ENCODE data around the gene DDIT3.

DDIT3 gene

GRCh38 chr12:57470286-57470969, 49.9 kb downstream of the DDIT3 start:
- ChIA-PET CTCF (interaction anchor here (1.7 to 4.2 kb wide), 2 partner anchors 11 to 15 kb away, joined by 8 to 20 read pairs; partner anchors contain the start of genes GLI1 and INHBE), POLR2A (no interaction called here)
- no peak for DNase-seq (ENCODE audit: extremely low spot score)
- TF ChIP-seq, protein P1, sequence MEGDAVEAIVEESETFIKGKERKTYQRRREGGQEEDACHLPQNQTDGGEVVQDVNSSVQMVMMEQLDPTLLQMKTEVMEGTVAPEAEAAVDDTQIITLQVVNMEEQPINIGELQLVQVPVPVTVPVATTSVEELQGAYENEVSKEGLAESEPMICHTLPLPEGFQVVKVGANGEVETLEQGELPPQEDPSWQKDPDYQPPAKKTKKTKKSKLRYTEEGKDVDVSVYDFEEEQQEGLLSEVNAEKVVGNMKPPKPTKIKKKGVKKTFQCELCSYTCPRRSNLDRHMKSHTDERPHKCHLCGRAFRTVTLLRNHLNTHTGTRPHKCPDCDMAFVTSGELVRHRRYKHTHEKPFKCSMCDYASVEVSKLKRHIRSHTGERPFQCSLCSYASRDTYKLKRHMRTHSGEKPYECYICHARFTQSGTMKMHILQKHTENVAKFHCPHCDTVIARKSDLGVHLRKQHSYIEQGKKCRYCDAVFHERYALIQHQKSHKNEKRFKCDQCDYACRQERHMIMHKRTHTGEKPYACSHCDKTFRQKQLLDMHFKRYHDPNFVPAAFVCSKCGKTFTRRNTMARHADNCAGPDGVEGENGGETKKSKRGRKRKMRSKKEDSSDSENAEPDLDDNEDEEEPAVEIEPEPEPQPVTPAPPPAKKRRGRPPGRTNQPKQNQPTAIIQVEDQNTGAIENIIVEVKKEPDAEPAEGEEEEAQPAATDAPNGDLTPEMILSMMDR (IDR thresholded peaks at IDR 0.05; ENCODE audit: control extremely low read depth, extremely low read depth, low read depth, missing control alignments), result no peak

GRCh38 chr12:57469296-57470164, 50.8 kb downstream of the DDIT3 start:
- DNase-seq (ENCODE audit: extremely low spot score), result no peak
- CTCF ChIA-PET, result interaction anchor here (1.7 to 4.2 kb wide), 2 partner anchors 10 to 14 kb away, joined by 8 to 20 read pairs; partner anchors contain the start of genes GLI1 and INHBE
- TF ChIP-seq, protein P1 (IDR thresholded peaks at IDR 0.05; ENCODE audit: control extremely low read depth, extremely low read depth, low read depth, missing control alignments), result no peak
- POLR2A ChIA-PET, result interaction anchor here (0.6 kb wide), 1 partner anchor 36 kb away, joined by 3 read pairs; no protein-coding TSS in a partner anchor

DNA sequence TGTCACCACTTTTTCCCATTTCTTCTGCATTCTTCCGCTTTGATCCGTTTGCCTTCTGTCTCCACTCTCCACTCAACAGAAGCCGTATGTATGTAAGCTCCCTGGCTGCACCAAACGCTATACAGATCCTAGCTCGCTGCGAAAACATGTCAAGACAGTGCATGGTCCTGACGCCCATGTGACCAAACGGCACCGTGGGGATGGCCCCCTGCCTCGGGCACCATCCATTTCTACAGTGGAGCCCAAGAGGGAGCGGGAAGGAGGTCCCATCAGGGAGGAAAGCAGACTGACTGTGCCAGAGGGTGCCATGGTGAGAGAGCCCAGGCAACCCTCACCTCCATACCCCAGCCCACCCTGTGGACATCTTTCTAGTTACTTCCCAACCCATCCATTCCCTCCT, 52.4 kb downstream of the DDIT3 start:
- ChIA-PET CTCF (interaction anchor here (1.5 kb wide), 1 partner anchor 9 kb away, joined by 5 read pairs; no protein-coding TSS in a partner anchor), POLR2A (no interaction called here)
- DNase-seq (ENCODE audit: extremely low spot score), result no peak
- TF ChIP-seq, protein P1 (IDR thresholded peaks at IDR 0.05; ENCODE audit: control extremely low read depth, extremely low read depth, low read depth, missing control alignments), result no peak

GRCh38 chr12:57467212-57467874, 53.0 kb downstream of the DDIT3 start:
- DNase-seq (ENCODE audit: extremely low spot score), result no peak
- ChIA-PET POLR2A (no interaction called here), CTCF (interaction anchor here (1.5 to 9.5 kb wide), 2 partner anchors 9 to 11 kb away, joined by 5 to 171 read pairs; partner anchors contain the start of gene ARHGAP9)
- TF ChIP-seq, protein P1 (IDR thresholded peaks at IDR 0.05; ENCODE audit: control extremely low read depth, extremely low read depth, low read depth, missing control alignments), result no peak

Measured in GM10248 (cell line).